Parathyroid adenoma (tissue), 2 donors: ENCODE measurements around the gene NFATC2.

Experiments used
- H2AFZ ChIP-seq: fragments of 300-600 bp; sonication (generic); one replicate; pipeline ENCODE4 v1.7.0; 2017; ENCODE audit warnings: antibody characterized with exemption, mild to moderate bottlenecking
- H3K27ac ChIP-seq: fragments of 300-600 bp; sonication (generic); one replicate; pipeline ENCODE4 v1.7.0; 2017
- H3K27me3 ChIP-seq: fragments of 300-600 bp; sonication (generic); one replicate; pipeline ENCODE4 v1.7.0; 2017; ENCODE audit warnings: low read length; ENCODE audit not compliant: control insufficient read depth, insufficient read depth
- H3K36me3 ChIP-seq: fragments of 300-600 bp; sonication (generic); one replicate; pipeline ENCODE4 v1.7.0; 2017; ENCODE audit warnings: low read length; ENCODE audit not compliant: control insufficient read depth, insufficient read depth
- H3K4me1 ChIP-seq: fragments of 300-600 bp; sonication (generic); one replicate; pipeline ENCODE4 v1.7.0; 2017; ENCODE audit warnings: control low read depth
- H3K4me2 ChIP-seq: fragments of 300-600 bp; sonication (generic); one replicate; pipeline ENCODE4 v1.7.0; 2017; ENCODE audit warnings: low read length
- H3K4me3 ChIP-seq: fragments of 300-600 bp; sonication (generic); one replicate; pipeline ENCODE4 v1.7.0; 2017; ENCODE audit warnings: low read depth, low read length
- H3K79me2 ChIP-seq: fragments of 300-600 bp; sonication (generic); one replicate; pipeline ENCODE4 v1.7.0; 2017; ENCODE audit warnings: control low read depth
- H3K9ac ChIP-seq: fragments of 300-600 bp; sonication (generic); one replicate; pipeline ENCODE4 v1.7.0; 2017; ENCODE audit warnings: mild to moderate bottlenecking
- H3K9me3 ChIP-seq: fragments of 300-600 bp; sonication (generic); one replicate; pipeline ENCODE4 v1.7.0; 2017; ENCODE audit warnings: low read length; ENCODE audit not compliant: control insufficient read depth
- CTCF ChIP-seq: fragments of 300-600 bp; sonication (generic); IDR thresholded peaks from one replicate; pipeline ENCODE4 v1.7.0; 2017; ENCODE audit warnings: antibody characterized with exemption, mild to moderate bottlenecking
- donor health status: primary hyperparathyroidism.

The NFATC2 gene

GRCh38 chr20:51470499-51470820 is 72.1 kb downstream of the NFATC2 start:
- no peaks in the 10 kb centered on the region for H3K27me3 ChIP-seq
- no peak for TF ChIP-seq CTCF
- H3K9me3 ChIP-seq, result no peaks in the 10 kb centered on the region
- no peaks in the 10 kb centered on the region for H3K79me2 ChIP-seq
- H3K4me1 ChIP-seq, result peaks cover 16% of the 10 kb centered on the region
- no peak overlapping the region for H3K27ac ChIP-seq
- no peak overlapping the region for H3K4me3 ChIP-seq
- H3K4me2 ChIP-seq, result no peak overlapping the region
- no peak overlapping the region for H3K9ac ChIP-seq
- H3K36me3 ChIP-seq, result no peaks in the 10 kb centered on the region
- peak overlapping the region; percentile 76 for H2AFZ ChIP-seq

- H3K9me3 ChIP-seq, result no peaks in the 10 kb centered on the region
- H2AFZ ChIP-seq, result peak overlapping the region; percentile 76
- H3K4me2 ChIP-seq, result no peak overlapping the region
- no peak overlapping the region for H3K4me3 ChIP-seq
- H3K4me1 ChIP-seq, result peaks cover 10% of the 10 kb centered on the region
- TF ChIP-seq CTCF, result no peak
- H3K27me3 ChIP-seq, result no peaks in the 10 kb centered on the region
- no peaks in the 10 kb centered on the region for H3K79me2 ChIP-seq
- no peak overlapping the region for H3K9ac ChIP-seq
- no peaks in the 10 kb centered on the region for H3K36me3 ChIP-seq
- H3K27ac ChIP-seq, result no peak overlapping the region
Observed at GRCh38 chr20:51469578-51470498, 72.7 kb downstream of the NFATC2 start.

- H3K36me3 ChIP-seq, result no peaks in the 10 kb centered on the region
- no peak for TF ChIP-seq CTCF
- no peaks in the 10 kb centered on the region for H3K9me3 ChIP-seq
- no peak overlapping the region for H3K4me3 ChIP-seq
- no peak overlapping the region for H3K4me2 ChIP-seq
- no peaks in the 10 kb centered on the region for H3K79me2 ChIP-seq
- H3K27ac ChIP-seq, result no peak overlapping the region
- no peak overlapping the region for H3K9ac ChIP-seq
- peaks cover 7% of the 10 kb centered on the region for H3K4me1 ChIP-seq
- no peaks in the 10 kb centered on the region for H3K27me3 ChIP-seq
- no peak overlapping the region for H2AFZ ChIP-seq
Observed at GRCh38 chr20:51469046-51469445, 73.5 kb downstream of the NFATC2 start.

- Histone ChIP-seq H3K4me3 (no peak overlapping the region), H3K36me3 (no peaks in the 10 kb centered on the region), H3K9ac (no peak overlapping the region), H3K4me2 (no peak overlapping the region), H3K27me3 (no peaks in the 10 kb centered on the region), H3K79me2 (no peaks in the 10 kb centered on the region), H3K9me3 (no peaks in the 10 kb centered on the region), H3K27ac (no peak overlapping the region), H2AFZ (no peak overlapping the region), H3K4me1 (peaks cover 7% of the 10 kb centered on the region)
- no peak for TF ChIP-seq CTCF
Observed at GRCh38 chr20:51468636-51469035, 73.9 kb downstream of the NFATC2 start.
